ENCODE results near the gene HBS1L. TPM values are rescaled to one million over a fixed set of nuclear protein-coding genes. Genes with fewer than 3 reads are reported as not detected.
"Not testable (repeated sequence)": the region's sequence is repeated elsewhere in the genome, so short reads cannot be mapped to it uniquely, and the experiment has no call there.

The HBS1L gene
- total and polyA plus RNA-seq, 2 of the 4 experiments (the other 2 are of a cell fraction), result 45.1 to 120 TPM

GRCh38 chr6:135058299-135058698, 3.7 kb upstream of the HBS1L start:
- H3K56ac ChIP-seq (ENCODE audit: extremely low read depth, insufficient read depth, low read length); H3K79me1 ChIP-seq (ENCODE audit: low read depth in 1 of 2, low read length in 2 of 2); H3K27ac ChIP-seq (ENCODE audit: insufficient read depth, low read length); H2AFZ ChIP-seq (replicated peaks; ENCODE audit: low read length, poor library complexity); H3K27me3 ChIP-seq (ENCODE audit: control insufficient read depth, insufficient read depth, low read length); H3K14ac ChIP-seq (replicated peaks; ENCODE audit: low read depth, low read length); H4K91ac ChIP-seq (ENCODE audit: insufficient read depth, low read depth, low read length); H3K9ac ChIP-seq (ENCODE audit: low read depth, low read length); H3K18ac ChIP-seq (ENCODE audit: low read depth, low read length); H2AK5ac ChIP-seq (ENCODE audit: low read depth, low read length); H3K4me2 ChIP-seq (ENCODE audit: low read depth, low read length); H2BK120ac ChIP-seq (ENCODE audit: low read depth, low read length); H3K23ac ChIP-seq (ENCODE audit: low read depth, low read length); in situ Hi-C loops (cut with MboI; ENCODE audit: low sequenced_read_pairs); ATAC-seq (ENCODE audit: low read depth); H3K36me3 ChIP-seq (ENCODE audit: control insufficient read depth, insufficient read depth, low read length); H2BK5ac ChIP-seq (ENCODE audit: low read depth, low read length, poor library complexity, severe bottlenecking); BruUV-seq (replicated peaks); H3K4ac ChIP-seq (ENCODE audit: low read depth, low read length); dilution Hi-C loops (cut with HindIII; ENCODE audit: low sequenced_read_pairs, unreplicated experiment); H2BK20ac ChIP-seq (ENCODE audit: low read depth, low read length); H4K8ac ChIP-seq (ENCODE audit: low read depth in 2 of 2, low read length in 2 of 2); POLR2A ChIA-PET (ENCODE audit: unreplicated experiment); H2AK9ac ChIP-seq (replicated peaks; ENCODE audit: low read depth, low read length, poor library complexity); CTCF ChIA-PET; DNase-seq; H3K4me1 ChIP-seq (ENCODE audit: control insufficient read depth, insufficient read depth, low read length); intact Hi-C loops (cut with micrococcal nuclease); H4K5ac ChIP-seq (ENCODE audit: low read depth, low read length); H3K4me3 ChIP-seq (ENCODE audit: insufficient read depth, low read depth, low read length); H3K9me1 ChIP-seq (ENCODE audit: insufficient read depth, low read length); H4K20me1 ChIP-seq (ENCODE audit: insufficient read depth, low read length); H3K9me3 ChIP-seq (ENCODE audit: control insufficient read depth, insufficient read depth, low read length); H2BK15ac ChIP-seq (ENCODE audit: low read depth, low read length): not testable (repeated sequence)
- WGBS, 2 experiments (ENCODE audit: extremely low coverage in 2 of 2, insufficient read length in 1 of 2), result 92% methylated on average over 5 of the region's 11 CpGs; no CpG with 5 or more reads in 1 of the 2 experiments

All from IMR-90 (cell line).